H1 (cell line): ENCODE data around the gene TEKT5. TPM values are rescaled to one million over a fixed set of nuclear protein-coding genes. Genes with fewer than 3 reads are reported as not detected.

Experiments
- BACH1 ChIP-seq: IDR thresholded peaks from 2 replicates; pipeline ENCODE4 v1.6.1; 2012; ENCODE audit warnings: low read length, improper control_type of control experiment
- CHD2 ChIP-seq: IDR thresholded peaks from 2 replicates; pipeline ENCODE4 v1.6.1; 2012; ENCODE audit warnings: low read length, improper control_type of control experiment
- EGR1 ChIP-seq: IDR thresholded peaks from 2 replicates; pipeline ENCODE4 v1.6.1; 2011; ENCODE audit warnings: low read depth, low read length, borderline replicate concordance
- GABPA ChIP-seq: IDR thresholded peaks from 2 replicates; pipeline ENCODE4 v1.6.1; 2011; ENCODE audit warnings: mild to moderate bottlenecking, low read length, moderate library complexity, borderline replicate concordance; ENCODE audit not compliant: insufficient read depth
- JUND ChIP-seq: IDR thresholded peaks from 2 replicates; pipeline ENCODE4 v1.6.1; 2011; ENCODE audit warnings: mild to moderate bottlenecking, improper control_type of control experiment, low read length
- KDM1A ChIP-seq: fragments of 200-600, 300-600 bp; sonication (generic); IDR thresholded peaks from 2 replicates; pipeline ENCODE4 v1.7.1; 2016; ENCODE audit warnings: mild to moderate bottlenecking, low read length, borderline replicate concordance
- KDM4A ChIP-seq: IDR thresholded peaks from one replicate; pipeline ENCODE4 v1.7.1; 2012; ENCODE audit warnings: low read depth, mild to moderate bottlenecking, moderate library complexity, low read length, inconsistent platforms; ENCODE audit not compliant: severe bottlenecking
- POLR2A ChIP-seq, 2 experiments: IDR thresholded peaks; 1 replicate in 1 of 2; 2 replicates in 1 of 2; pipeline ENCODE4 v1.6.1; 2011; ENCODE audit warnings: low read depth in 2 of 2, low read length in 2 of 2, mild to moderate bottlenecking in 2 of 2; ENCODE audit errors: control extremely low read depth in 1 of 2
- RFX5 ChIP-seq: IDR thresholded peaks from 2 replicates; pipeline ENCODE4 v1.6.1; 2011; ENCODE audit warnings: low read depth, low read length, improper control_type of control experiment, borderline replicate concordance
- SUZ12 ChIP-seq: fragments of 200-600 bp; sonication (generic); IDR thresholded peaks from 2 replicates; pipeline ENCODE4 v1.6.1; 2012; ENCODE audit warnings: mild to moderate bottlenecking, inconsistent platforms, low read length, moderate library complexity, mixed read lengths
- TCF12 ChIP-seq: IDR thresholded peaks from 2 replicates; pipeline ENCODE4 v1.6.1; 2011; ENCODE audit warnings: low read depth, mild to moderate bottlenecking, low read length
- polyA plus RNA-seq, 7 experiments: library from polyadenylated mRNA; depleted of rRNA in 3 of 7; stranded (reverse) in 5 of 7; unstranded in 2 of 7; fragments of >200 nt in 5 of 7; fragments of 200-250 nt in 2 of 7; gene quantifications; 1 replicate in 5 of 7; 2 replicates in 1 of 7; 4 replicates in 1 of 7; pipeline versions ENCODE4 v1.2.1 to v1.2.3, GENCODE V29; 2011 to 2013; ENCODE audit warnings: missing spikeins in 2 of 7, mixed read lengths in 2 of 7
- total RNA-seq: library from RNA; stranded (reverse); fragmentation: NEBNext Ultra II Directional; extraction: Animal tissue kit (Norgen Biotek cat#: 25700); gene quantifications from 2 replicates; pipeline ENCODE4 v1.2.1, GENCODE V29; 2021
- TF ChIP-seq, protein P1 (sequence below): fragments of 300-600 bp; sonication (generic); IDR thresholded peaks from 2 replicates; pipeline ENCODE4 v1.7.1; 2012; ENCODE audit warnings: low read length, moderate library complexity, mild to moderate bottlenecking, inconsistent platforms; ENCODE audit not compliant: insufficient replicate concordance
- TF ChIP-seq, protein P2 (sequence below): IDR thresholded peaks from 2 replicates; pipeline ENCODE4 v1.6.1; 2012; ENCODE audit warnings: inconsistent platforms

Gene TEKT5
- total and polyA plus RNA-seq, 2 of the 8 experiments (the other 6 are each of a cell fraction or from before 2014, with no cell fraction given): 0.95 TPM; not detected in 1

DNA sequence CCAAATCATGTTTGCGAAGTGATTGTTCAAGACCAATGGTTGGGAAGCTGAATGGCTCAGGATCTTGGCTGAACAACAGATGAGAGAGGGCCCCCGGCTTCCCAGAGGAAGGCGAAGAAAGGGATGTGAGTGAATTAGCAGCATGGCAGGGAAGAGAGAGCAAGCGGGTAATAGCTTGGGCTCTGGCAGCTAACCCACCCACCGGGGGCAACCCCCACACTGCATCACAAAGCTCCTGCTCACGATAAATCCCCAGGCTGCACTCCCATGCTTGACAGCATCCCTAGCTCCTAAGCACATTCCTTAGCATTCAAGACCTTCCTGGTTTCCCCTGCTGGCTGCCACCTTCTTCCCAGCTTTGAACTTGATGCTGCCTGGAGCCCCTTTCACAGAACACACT lies 88.1 kb downstream of the TEKT5 start (continued):
- TF ChIP-seq, protein P1, sequence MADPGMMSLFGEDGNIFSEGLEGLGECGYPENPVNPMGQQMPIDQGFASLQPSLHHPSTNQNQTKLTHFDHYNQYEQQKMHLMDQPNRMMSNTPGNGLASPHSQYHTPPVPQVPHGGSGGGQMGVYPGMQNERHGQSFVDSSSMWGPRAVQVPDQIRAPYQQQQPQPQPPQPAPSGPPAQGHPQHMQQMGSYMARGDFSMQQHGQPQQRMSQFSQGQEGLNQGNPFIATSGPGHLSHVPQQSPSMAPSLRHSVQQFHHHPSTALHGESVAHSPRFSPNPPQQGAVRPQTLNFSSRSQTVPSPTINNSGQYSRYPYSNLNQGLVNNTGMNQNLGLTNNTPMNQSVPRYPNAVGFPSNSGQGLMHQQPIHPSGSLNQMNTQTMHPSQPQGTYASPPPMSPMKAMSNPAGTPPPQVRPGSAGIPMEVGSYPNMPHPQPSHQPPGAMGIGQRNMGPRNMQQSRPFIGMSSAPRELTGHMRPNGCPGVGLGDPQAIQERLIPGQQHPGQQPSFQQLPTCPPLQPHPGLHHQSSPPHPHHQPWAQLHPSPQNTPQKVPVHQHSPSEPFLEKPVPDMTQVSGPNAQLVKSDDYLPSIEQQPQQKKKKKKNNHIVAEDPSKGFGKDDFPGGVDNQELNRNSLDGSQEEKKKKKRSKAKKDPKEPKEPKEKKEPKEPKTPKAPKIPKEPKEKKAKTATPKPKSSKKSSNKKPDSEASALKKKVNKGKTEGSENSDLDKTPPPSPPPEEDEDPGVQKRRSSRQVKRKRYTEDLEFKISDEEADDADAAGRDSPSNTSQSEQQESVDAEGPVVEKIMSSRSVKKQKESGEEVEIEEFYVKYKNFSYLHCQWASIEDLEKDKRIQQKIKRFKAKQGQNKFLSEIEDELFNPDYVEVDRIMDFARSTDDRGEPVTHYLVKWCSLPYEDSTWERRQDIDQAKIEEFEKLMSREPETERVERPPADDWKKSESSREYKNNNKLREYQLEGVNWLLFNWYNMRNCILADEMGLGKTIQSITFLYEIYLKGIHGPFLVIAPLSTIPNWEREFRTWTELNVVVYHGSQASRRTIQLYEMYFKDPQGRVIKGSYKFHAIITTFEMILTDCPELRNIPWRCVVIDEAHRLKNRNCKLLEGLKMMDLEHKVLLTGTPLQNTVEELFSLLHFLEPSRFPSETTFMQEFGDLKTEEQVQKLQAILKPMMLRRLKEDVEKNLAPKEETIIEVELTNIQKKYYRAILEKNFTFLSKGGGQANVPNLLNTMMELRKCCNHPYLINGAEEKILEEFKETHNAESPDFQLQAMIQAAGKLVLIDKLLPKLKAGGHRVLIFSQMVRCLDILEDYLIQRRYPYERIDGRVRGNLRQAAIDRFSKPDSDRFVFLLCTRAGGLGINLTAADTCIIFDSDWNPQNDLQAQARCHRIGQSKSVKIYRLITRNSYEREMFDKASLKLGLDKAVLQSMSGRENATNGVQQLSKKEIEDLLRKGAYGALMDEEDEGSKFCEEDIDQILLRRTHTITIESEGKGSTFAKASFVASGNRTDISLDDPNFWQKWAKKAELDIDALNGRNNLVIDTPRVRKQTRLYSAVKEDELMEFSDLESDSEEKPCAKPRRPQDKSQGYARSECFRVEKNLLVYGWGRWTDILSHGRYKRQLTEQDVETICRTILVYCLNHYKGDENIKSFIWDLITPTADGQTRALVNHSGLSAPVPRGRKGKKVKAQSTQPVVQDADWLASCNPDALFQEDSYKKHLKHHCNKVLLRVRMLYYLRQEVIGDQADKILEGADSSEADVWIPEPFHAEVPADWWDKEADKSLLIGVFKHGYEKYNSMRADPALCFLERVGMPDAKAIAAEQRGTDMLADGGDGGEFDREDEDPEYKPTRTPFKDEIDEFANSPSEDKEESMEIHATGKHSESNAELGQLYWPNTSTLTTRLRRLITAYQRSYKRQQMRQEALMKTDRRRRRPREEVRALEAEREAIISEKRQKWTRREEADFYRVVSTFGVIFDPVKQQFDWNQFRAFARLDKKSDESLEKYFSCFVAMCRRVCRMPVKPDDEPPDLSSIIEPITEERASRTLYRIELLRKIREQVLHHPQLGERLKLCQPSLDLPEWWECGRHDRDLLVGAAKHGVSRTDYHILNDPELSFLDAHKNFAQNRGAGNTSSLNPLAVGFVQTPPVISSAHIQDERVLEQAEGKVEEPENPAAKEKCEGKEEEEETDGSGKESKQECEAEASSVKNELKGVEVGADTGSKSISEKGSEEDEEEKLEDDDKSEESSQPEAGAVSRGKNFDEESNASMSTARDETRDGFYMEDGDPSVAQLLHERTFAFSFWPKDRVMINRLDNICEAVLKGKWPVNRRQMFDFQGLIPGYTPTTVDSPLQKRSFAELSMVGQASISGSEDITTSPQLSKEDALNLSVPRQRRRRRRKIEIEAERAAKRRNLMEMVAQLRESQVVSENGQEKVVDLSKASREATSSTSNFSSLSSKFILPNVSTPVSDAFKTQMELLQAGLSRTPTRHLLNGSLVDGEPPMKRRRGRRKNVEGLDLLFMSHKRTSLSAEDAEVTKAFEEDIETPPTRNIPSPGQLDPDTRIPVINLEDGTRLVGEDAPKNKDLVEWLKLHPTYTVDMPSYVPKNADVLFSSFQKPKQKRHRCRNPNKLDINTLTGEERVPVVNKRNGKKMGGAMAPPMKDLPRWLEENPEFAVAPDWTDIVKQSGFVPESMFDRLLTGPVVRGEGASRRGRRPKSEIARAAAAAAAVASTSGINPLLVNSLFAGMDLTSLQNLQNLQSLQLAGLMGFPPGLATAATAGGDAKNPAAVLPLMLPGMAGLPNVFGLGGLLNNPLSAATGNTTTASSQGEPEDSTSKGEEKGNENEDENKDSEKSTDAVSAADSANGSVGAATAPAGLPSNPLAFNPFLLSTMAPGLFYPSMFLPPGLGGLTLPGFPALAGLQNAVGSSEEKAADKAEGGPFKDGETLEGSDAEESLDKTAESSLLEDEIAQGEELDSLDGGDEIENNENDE: no peak
- TF ChIP-seq CHD2 (no peak), EGR1 (no peak), JUND (no peak), GABPA (no peak), RFX5 (no peak), TCF12 (no peak), BACH1 (no peak), POLR2A (IDR thresholded peaks at IDR 0.05; ENCODE audit: control extremely low read depth in 1 of 2, low read depth in 2 of 2, low read length in 2 of 2) (no peak), KDM1A (no peak), SUZ12 (no peak), KDM4A (no peak)
- TF ChIP-seq, protein P2, sequence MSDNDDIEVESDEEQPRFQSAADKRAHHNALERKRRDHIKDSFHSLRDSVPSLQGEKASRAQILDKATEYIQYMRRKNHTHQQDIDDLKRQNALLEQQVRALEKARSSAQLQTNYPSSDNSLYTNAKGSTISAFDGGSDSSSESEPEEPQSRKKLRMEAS: no peak
